GM10847 (cell line): ENCODE results near the gene GLIS2.

Source experiments
- POLR2A ChIP-seq: IDR thresholded peaks from 2 replicates; pipeline ENCODE4 v1.6.1; 2011; ENCODE audit not compliant: insufficient read length; ENCODE audit errors: extremely low read depth

The GLIS2 gene

DNA sequence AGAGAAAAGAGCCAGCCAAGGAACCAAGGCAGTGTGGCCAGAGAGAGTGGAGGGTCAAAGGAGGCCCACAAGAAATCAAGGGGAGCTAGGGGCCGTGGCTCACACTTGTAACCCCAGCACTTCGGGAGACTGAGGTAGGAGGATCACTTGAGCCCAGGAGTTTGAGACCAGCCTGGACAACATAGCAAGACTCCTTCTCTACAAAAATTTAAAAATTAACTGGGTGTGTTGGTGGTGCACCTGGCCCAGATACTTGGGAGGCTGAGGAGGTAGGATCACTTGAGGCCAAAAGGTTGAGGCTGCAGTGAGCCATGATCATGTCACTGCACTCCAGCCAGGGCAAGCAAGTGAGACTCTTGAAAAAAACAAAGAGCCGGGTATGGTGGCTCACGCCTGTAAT lies 24.2 kb upstream of the GLIS2 start:
- TF ChIP-seq POLR2A: no peak

DNA sequence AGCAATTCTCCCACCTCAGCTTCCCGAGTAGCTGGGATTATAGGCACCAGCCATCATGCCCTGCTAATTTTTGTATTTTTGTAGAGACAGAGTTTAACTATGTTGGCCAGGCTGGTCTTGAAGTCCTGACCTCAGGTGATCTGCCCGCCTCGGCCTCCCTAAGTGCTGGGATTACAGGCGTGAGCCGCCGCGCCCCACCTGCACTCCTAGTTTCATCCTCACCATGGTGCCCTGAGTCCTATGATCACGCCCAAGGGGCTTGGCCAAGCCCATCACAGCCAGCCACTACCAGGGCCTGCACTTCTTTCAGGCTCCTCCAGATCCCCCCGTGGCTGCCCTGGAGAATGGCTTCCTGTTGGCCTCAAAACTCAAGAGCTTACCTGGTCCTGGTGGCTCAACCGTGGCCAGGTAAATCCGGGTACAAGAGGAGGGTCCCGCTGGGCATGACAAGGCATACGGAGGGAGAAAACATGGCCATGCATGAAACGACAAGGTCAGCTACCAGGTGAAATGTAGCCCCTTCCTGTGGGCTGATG lies 22.6 kb upstream of the GLIS2 start:
- TF ChIP-seq POLR2A: no peak

DNA sequence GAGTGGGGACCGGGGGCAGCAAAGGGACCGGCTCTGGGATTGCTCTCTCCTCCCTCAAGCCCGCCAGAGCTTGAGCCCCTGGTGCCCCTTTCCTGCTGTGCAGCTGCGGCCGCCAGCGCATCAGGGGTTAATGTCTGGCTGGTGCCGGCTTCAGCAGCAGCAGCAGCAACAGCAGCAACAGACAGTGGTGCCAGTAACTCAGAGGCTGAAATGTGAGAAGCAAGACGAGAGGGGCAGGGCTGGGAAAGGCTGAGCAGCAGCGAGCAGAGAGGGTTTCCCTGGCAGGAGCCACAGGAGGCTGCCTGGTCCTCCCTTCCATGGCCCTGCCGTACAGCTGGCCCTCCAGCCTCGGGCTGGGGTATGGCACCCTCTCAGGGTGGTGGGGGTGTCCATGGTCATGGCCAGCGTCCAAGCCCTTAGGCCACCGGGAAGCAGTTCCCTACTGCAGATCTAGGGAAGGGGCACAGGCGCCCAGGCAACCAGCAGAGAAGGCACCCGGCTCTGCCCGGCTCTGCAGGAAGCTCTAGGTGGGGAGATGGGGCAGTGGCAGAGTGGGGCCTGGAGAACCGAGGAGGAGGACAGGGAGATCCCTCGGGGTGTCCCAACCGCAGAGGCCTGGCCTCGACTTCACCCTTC lies 21.9 kb upstream of the GLIS2 start:
- TF ChIP-seq POLR2A: no peak

DNA sequence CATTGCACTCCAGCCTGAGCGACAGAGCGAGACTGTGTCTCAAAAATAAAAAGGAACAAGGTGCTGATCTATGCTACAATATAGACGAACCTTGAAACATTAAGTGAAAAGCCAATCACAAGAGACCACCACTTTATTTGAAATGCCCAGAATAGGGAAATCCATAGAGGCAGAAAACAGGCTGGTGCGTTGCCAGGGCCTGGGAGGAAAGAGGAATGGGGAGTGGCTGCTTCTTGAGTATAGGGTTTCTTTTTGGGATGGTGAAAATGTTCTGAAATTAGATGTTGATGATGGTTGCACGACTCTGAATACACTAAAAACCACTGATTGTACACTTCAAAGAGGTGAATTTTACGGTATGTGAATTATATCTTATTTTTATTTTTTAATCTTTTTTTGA lies 20.3 kb upstream of the GLIS2 start:
- no peak for TF ChIP-seq POLR2A

DNA sequence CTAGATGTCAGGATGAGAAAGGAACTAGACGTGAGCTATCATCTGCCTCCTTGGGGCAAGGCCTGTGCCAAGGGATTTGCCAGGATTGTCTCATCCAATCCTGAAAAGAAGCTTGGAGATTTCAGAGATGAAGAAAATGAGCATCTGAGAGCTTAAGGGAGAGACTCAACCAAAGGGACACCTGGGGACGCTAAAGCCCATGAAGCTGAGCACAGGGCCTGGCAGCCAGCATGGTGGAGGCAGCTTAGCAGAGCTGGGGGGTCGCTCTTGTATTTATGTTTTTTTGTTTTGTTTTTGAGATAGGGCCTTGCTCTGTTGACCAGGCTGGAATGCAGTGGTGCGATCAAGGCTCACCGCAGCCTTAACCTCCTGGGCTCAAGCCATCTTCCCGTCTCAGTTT lies 18.4 kb upstream of the GLIS2 start:
- TF ChIP-seq POLR2A: no peak

DNA sequence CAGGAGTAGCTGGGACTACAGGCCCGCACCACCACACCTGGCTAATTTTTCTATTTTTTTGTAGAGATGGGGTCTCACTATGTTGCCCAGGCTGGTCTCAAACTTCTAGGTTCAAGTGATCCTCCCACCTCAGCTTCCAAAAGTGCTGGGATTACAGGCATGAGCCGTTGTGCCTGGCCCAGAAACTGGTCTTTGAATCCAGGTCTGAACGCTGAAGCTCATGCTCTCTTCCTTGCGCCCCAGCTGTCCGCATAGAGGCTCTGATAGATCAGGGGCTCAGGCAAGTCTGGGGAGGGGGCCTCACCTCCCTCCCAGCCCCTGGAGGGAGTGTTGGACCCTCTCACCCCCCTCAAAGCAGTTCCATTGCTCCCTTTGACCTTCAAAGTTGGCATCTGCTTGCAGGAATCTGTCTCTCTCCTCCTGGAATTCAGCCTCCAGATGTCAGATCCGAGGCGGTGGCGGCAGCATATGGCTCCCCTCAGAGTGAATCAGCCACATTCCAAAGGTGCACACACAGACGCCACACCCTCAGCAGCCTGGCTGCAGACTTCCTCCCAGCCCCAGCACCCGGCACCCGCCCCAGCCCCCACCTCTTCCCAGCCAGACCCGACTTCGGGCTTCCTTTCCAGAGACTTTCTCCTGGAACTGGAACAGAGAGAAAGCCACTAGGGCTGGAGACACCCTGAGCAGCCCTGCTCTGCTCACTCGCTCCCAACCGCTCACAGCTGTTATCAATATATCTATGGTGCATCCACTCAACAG lies 16.9 kb upstream of the GLIS2 start:
- no peak for TF ChIP-seq POLR2A

DNA sequence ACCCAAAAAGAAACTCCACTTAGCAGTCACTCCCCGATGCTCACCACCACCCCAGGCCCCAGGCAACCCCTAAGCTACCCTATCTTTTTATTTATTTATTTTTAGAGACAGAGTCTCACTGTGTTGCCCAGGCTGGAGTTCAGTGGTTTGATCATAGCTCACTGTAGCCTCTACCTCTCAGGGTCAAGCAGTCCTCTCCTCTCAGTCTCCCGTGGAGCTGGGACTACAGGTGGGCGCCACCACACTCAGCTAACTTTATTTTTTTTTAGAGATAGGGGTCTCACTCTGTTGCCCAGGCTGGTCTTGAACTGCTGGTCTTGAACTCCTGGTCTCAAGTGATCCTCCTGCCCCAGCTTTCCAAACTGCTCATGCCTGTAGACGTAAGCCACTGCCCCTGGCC lies 14.7 kb upstream of the GLIS2 start:
- TF ChIP-seq POLR2A: no peak

DNA sequence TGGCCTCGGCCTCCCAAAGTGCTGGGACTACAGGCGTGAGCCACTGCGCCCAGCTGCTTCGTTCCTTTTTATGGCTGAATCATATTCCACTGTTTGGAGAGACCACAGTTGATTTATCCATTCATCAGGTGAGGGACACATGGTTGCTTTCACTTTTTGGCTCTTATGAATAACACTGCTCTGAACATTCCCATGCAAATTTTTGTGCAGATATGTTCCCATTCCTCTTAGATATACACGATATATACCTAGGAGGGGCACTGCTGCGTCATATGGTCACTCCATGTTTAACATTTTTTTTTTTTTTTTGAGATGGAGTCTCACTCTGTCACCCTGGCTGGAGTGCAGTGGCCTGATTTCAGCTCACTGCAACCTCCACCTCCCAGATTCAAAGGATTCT lies 13.9 kb upstream of the GLIS2 start:
- TF ChIP-seq POLR2A: no peak

DNA sequence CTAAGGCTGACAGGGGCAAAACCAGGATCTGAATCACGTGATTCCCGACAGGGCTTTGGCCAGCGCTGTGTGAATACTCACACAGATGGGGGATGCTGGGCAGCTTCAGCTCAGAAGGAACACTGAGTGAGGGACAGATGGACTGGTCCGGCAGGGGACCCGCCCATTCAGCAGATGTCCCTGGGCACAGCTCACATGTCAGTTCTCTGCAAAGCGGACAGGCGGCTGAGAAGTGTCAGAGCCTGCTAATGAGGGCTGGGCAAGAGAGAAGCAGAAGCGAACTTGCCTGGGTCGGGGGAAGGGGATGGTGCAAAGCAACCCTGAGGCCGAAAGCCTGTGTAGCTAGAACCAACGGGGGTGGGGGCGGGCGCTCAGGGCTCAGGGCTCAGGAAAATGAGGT lies 11.9 kb upstream of the GLIS2 start:
- TF ChIP-seq POLR2A: no peak

DNA sequence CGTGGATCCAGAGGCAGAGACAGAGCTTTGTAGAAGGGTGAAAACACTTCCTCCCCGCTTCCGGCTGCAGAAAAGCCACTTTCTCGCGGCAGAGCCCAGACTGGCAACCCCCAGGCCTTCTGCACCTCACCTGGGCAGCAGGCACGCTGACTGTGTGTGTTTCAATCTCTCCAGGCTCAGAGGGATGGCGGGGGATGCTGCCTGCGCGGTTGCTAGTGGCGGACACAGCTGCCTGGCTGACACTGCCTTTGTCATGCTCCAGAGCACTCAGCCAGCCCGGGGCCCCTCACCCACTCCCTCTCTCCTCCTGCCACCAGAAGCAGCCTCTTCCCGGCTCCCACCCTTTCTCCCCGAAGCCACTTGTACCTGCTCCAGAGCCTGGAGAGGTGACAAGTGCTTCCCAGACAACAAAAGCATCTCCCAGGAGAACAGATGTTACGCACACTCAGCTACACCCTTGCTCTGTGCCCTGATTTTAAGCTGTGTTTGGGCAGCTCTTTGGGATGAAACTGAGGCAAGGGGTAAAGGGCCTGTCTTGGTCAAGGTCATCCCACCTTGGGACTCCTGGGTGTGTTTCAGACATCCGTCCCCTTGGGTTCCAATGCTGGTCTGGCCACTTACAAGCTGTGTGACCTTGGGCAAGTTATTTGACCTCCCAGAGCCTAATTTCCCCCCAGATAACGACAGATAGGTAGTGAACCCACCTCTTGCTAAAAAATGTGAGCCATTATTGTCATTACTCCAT lies 9.2 kb upstream of the GLIS2 start:
- no peak for TF ChIP-seq POLR2A

DNA sequence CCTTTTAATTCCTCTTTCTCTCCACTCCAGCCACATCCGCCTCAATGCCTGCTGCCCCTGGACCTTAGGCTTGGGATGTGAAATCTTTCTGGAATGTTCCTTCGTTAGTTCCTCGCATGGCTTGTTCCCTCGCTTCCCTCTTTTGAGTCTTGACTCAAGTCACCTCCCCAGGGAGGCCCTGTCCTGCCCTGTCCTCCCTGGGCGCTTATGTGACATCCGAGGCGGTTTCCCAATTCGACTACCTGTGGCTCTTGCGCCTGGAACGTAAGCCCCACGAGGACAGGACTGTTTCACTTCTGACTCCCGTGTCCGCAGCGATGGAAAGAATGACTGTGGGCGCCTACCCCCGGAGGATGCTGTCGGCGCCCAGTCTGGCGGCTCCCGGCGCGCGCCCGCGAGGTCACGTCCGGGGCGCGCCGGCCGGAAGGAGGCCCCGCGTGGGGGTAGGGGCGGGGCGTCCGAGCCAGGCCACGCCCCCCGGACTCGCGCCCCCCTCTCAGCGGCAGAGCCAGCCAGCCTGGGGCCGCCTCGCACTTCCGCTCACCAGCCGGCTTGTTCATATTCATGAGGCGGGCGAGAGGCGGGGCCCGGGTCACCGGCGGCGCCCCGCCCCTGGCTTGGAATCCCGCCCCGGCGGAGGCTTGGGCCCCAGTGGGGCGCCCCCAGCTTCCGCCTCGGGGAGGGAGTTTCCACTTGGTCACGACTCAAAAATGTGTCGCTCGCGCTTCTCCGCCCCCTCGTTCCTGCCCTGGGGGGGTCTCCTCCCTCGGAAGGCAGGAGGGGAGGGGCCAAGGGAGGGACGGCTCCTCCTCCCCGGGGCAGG lies 8.4 kb upstream of the GLIS2 start:
- TF ChIP-seq POLR2A: peak; percentile 63

DNA sequence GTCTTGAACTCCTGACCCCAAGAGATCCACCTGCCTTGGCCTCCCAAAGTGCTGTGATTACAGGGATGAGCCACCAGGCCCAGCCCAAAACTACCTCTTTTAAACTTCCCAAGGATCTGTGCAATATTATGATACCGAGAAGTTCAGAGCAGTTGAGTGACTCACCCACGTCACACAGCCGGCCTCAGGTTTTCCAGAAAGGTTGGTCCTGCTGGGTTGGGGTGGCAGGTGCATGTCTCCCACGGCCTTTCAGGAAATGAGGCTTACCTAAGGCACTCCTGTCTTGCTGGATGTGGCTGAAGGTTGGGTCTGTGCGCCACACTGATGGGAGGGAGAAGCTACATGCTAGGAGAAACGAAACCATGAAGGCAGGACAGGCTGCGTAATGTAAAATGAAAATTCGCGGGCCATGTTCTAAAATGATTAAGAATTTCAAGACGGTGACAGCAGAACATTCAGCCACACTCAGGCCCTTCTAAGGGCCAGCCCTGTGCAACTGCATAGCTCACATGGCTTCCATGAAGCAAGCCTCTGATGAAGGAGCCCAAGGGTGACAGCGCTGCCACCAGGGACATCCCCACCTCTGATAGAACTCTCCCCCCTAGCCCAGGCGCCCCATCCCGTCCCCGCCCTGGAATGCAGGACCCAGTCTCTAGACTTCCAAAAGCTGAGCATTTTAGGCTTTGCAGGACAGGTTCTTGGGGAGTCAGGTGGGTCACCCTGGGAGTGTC lies 6.6 kb upstream of the GLIS2 start:
- TF ChIP-seq POLR2A: no peak

DNA sequence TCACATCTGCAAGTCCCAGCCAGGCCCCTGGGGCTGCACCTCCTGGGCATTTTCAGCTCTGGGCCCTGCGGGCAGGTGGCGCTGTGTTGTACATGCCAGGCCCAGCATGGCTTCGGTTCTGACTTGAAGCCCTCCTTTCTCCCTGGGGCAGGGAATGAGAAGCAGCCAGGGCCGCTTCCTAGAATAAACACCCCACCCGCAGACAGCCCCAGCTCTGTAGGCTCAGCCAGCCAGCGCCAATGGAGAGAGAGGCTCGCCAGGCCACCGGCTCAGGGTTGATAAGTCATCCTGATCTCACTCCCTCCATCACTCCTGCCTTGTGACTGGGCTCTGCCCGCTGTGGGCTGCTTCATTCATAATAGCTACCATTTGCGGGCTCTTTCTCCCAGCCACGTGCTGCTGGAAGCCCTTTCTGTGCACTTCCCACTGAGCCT lies 6.0 kb upstream of the GLIS2 start:
- no peak for TF ChIP-seq POLR2A
